HG03558 (cell line): Measurements from ENCODE around the gene CFAP410.

Experiments used
- ATAC-seq: cut with Tn5 transposase; IDR thresholded peaks from one replicate; pipeline ENCODE4 v1.9.1; 2021; ENCODE audit warnings: moderate number of reproducible peaks; ENCODE audit not compliant: unreplicated experiment; ENCODE audit errors: extremely low read depth

The CFAP410 gene

GRCh38 chr21:44333509-44334328, 5.5 kb downstream of the CFAP410 start:
- no peak for ATAC-seq

GRCh38 chr21:44332965-44333364, 6.2 kb downstream of the CFAP410 start:
- ATAC-seq, result no peak

- no peak for ATAC-seq
These were observed 6.8 kb downstream of the CFAP410 start for GRCh38 chr21:44332383-44332782.

DNA sequence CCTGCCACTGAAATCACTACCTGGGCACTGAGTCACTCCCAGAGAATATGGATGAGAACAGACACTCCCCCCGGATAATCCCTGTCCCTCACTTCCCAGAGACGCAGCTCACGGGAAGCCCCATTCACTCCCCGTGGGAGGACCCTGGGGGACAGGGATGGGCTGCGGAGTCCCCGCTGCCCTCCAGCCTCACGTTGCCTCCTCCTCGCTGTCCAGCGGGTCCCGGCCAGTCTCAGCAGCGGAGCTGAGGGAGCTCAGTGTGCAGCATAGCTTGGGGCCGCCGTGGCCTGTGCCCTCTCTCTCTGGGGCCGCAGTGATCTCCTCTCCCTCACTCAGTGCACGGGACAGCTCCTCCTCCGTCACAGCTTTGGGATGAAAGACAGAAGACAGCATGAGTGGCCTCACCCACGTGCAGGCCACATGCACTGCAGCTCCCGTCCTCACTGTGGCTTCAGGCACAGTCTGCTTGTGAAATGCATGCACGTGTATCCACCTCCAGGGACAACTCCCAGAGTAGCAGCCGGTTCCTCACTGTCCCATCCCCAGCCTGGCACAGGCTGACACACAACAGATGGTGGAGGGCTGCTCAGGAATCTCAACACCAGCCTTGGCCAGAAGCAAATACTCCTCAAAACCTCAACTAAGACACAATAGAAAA, 7.4 kb downstream of the CFAP410 start:
- no peak for ATAC-seq

GRCh38 chr21:44331209-44331608, 8.0 kb downstream of the CFAP410 start:
- ATAC-seq, result no peak

GRCh38 chr21:44330698-44331097, 8.5 kb downstream of the CFAP410 start:
- ATAC-seq, result no peak

DNA sequence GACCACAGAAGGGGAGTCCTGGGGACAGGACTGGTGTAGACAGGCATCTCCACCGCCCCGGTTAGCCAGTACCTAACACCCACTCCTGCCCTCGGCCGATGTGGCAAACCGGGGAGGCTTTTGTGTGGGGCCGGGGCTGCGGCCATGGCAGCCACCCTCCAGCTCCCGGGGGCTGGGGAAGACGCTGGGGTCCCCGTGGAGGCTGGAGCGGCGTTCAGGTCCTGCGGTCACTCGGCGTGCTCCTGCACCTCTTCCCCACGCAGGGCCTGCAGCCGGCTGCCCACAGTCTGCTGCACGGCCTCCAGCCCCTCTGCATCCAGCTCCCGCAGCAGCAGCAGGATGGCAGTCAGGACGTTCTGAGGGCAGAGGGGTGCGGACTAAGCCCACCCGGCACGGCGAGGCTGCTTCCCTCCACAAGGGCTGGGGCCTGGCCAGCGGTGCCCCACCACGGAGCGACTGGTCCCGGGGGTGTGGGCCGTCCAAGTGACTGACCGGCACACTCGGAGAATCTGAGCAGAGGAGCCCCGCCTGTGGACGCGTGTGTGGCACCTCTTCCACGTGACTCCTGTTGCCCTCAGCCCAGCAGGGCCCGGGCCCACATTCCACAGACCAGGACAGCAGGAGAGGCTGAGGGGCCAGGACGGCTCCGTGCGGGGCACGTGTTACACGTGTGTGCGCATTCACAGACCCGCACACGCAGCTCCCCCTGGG, 9.1 kb downstream of the CFAP410 start:
- no peak for ATAC-seq

GRCh38 chr21:44329086-44329889, 9.9 kb downstream of the CFAP410 start:
- no peak for ATAC-seq

GRCh38 chr21:44328242-44328895, 10.8 kb downstream of the CFAP410 start:
- ATAC-seq, result no peak

GRCh38 chr21:44327603-44327974, 11.6 kb downstream of the CFAP410 start:
- ATAC-seq, result no peak

DNA sequence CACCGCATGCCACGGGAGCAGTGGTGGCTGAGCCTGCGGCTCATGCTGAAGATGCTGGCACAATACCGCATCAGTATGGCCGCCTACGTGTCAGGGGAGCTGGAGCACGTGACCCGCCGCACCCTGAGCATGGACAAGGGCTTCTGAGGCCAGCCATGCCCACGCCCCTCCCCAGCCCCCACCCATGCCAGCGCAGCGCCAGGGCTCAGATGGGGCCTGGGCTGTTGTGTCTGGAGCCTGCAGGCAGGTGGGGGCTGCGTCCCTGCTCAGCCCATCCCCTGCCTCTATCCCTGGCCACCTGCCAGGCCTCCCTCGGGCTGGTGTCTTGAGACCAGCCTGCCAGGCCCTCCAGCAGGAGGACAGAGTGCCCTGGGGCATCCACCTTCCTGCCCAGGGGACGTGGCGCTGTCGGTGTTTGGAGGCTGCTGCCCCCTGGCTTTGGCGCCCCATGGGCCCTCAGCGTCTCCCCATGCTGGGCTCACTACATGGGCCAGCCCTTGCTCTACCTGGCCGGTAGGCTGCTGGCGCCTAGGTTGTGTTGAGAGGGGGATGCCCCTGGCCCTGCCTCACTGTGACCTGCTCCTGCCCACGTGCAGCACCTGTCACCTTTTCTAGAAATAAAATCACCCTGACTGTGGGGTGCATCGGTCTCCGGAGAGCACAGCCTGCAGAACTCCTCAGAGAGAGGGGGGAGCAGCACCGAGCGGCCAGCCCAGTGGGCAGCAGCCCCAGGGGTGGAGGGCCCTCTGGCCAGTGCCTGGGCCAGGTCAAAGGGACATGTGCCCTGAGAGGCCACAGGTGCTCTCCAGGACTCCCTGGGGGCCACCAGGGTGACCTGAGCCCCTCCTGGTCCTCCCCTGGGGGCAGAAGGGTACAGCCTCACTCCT, 12.2 kb downstream of the CFAP410 start:
- ATAC-seq, result no peak

GRCh38 chr21:44326272-44326647, 12.9 kb downstream of the CFAP410 start:
- no peak for ATAC-seq

GRCh38 chr21:44325386-44326271, 13.6 kb downstream of the CFAP410 start:
- ATAC-seq, result no peak

- no peak for ATAC-seq
These were observed 14.4 kb downstream of the CFAP410 start for GRCh38 chr21:44324854-44325107.

DNA sequence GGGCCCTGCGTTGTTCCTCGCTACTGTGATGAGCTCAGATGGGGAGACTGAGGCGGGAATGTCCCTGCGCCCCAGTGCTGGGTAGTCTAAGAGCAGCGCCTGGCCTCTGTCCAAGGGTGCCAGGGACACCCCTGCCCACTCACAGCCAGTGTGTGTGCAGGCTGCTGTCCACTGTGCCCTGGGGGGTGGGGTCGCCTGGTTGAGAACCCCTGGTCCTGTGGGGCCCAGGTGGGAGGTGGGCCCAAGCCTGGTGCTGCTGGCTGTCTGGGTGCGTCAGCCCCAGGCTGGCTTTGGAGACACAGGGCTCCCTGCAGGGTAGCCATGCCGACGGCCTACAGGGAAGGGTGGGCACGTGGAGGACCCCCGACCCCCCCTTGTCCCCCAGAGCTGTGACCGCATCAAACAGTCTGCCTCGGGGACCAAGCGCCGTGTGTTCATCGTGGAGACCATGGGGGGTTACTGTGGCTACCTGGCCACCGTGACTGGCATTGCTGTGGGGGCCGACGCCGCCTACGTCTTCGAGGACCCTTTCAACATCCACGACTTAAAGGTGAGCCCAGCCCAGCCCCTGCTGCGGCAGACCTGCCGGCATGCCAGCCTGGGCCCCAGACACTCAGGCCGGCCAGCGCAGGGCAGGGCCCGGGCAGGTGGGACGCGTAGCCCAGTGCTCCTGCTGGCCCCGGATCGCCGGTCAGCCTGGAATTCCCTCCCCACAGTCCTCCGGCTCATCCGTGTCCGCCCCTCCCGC, 14.9 kb downstream of the CFAP410 start:
- ATAC-seq, result no peak

DNA sequence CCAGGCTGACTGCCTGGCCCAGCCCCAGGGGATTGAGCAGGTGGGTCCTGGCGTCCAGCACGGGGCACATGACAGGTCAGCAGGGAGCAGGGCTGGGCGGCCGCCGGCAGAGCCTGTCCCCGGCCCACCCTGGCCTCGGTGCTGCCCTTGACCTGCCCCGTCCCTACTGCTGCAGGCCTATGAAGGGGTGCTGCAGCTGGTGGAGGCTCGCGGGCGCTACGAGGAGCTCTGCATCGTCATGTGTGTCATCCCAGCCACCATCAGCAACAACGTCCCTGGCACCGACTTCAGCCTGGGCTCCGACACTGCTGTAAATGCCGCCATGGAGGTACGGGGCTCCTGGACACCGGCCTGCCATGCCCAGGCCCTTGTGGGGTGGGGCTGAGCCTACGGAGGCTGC, 15.6 kb downstream of the CFAP410 start:
- no peak for ATAC-seq

DNA sequence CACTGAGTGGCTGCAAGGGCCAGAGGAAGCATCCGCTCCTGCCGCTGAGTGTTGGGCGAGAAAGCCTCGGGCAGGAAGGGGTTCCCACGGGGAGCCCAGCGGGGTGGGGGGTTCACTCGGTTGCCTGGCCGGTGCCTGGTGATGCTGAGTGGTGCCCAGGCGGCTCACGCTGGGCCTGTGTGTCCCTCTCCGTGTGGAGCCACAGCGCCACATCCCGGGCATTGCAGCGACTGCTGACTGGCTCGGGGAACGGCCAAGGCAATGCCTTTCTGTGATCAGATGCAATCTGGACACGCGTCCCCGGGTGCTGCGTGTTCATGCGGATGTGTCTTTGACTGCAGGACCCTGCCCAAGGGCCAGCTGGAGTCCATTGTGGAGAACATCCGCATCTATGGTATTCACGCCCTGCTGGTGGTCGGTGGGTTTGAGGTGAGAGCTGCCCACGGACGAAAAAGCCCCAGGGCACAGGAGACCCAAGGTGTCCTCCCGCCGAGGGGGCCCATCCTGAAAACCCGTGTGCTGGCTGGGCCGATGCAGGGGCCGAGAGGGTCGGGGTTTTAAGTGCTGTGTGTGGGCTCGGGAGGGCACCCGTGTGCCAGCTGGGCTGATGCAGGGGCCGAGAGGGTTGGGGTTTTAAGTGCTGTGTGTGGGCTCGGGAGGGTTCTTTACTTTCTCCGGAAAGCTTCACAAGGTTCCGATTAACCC, 16.4 kb downstream of the CFAP410 start:
- no peak for ATAC-seq
